Stimulated activated CD8-positive, alpha-beta memory T cell treated with anti-CD3 and anti-CD28 coated beads, Interleukin-15, amount 100 ng/mL, for 24 hours (primary cell): ENCODE results near the gene DAPK2.

Experiments
- DNase-seq: peaks from one replicate; pipeline ENCODE4 v3.0.0-alpha.2; 2020; ENCODE audit warnings: low read depth

DAPK2 gene

DNA sequence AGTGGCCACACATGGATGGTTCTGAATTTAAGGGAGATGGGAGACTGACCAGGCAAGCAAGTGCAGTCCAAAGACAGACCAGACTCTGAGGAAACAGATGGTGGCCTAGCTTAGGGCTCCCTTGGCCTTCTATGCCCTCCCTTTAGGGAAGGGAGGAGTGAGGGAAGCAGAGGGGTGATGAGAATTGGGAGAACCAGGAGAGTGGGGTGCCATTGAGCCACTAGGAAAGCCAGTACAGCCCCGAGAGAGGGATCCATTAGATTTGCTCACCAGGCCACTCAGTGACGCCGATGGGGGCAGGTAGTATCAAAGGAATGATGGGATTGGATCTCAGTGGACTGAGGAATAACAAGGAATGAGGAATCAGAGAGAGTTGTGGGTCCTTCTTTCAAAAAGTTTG, 182.1 kb downstream of the DAPK2 start:
- DNase-seq, result no peak

DNA sequence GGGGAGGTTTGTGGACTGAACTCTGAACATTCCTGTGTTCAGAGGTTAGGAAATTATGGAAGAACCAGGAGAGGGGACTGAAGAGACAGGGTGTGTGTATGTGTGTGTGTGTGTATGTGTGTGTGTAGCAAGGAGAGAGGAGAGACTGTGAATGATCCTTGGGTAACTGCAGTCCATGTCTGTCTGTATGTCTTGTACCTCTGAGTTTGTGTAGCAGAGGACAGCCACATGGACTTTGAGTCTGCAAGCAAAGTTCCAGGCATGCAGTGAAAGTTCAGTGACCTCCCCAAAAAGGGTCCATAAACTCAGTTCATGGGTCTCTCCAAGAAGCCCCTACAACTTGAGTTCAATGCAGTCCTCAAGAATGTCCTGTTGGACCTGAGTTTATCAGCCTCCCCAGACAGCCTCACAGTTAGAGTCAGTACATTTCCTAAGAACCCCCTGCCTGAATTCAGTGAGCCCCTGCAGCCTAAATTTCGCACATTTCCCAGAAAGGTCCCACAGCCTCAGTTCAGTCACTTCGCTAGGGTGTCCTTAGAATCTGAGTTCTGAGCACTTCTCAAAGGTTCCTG, 184.3 kb downstream of the DAPK2 start:
- no peak for DNase-seq

DNA sequence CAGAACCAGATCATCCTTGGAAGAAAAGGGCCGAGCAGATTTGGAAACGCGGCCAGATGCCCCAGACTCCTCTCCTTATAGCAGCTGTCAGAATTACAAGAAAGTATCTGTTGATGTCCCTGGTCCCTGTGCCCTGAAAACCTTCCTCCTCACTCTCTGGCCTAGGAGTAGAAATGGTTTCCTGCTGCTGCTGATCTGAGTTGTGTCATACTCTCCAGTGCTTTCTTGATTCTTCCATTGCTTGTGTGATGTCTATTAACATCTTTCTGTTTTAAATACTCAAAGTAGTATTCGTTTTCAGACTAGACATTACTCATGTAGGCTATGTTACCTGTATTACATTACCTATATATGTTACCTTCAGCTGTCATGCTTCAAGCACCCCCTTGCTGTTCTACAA, 185.7 kb downstream of the DAPK2 start:
- no peak for DNase-seq

- no peak for DNase-seq
These were observed 186.1 kb downstream of the DAPK2 start for GRCh38 chr15:63860155-63860554.

DNA sequence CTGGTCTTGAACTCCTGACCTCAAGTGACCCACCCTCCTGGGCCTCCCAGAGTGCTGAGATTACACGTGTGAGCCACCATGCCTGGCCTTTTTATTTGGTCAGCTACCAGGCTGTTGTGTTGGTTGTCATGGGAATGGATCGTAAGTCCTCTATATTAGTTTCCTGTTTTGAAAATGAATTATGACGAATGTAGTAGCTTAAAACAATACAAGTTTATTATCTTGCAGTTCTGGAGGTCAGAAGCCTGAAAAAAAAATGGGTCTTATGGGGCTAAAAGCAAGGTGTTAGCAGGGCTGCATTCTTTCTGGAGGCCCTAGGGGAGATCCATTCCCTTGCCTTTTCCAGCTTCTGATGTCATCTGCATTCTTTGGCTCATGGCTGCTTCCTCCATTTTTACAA, 187.4 kb downstream of the DAPK2 start:
- DNase-seq, result no peak

- DNase-seq, result no peak
These were observed 187.8 kb downstream of the DAPK2 start for GRCh38 chr15:63858448-63858847.

DNA sequence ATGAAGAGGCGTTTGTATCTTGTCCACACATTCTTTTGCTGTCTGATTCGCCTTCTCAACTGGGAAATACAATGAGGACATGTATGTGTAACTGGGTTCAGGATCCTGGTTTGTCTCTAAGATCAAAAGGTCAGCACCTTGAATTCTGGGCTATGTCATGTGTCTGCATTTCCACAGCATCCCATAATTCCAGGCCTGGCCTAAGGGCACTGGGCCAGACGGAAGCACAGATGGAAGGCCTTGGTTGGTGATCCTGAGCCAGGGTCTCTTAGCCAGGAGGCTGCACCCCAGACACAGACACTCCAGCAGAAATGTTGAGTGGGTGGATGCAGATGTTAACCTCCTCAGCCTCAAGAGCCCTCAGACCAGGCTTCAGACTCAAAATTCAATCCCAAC, 188.8 kb downstream of the DAPK2 start:
- no peak for DNase-seq
